NB4 (cell line): ENCODE data around the gene U2AF2.

Source experiments
- DNase-seq: peaks from one replicate; pipeline ENCODE4 v3.0.0; 2010; ENCODE audit warnings: low read depth
- H3K4me3 ChIP-seq: one replicate; pipeline ENCODE4 v1.5.1; 2011; ENCODE audit warnings: mild to moderate bottlenecking, low read depth, low read length, moderate library complexity
- CTCF ChIP-seq: IDR thresholded peaks from one replicate; pipeline ENCODE4 v1.5.1; 2012; ENCODE audit warnings: low read depth, low read length
- MAX ChIP-seq: IDR thresholded peaks from 2 replicates; pipeline ENCODE4 v1.6.1; 2011; ENCODE audit warnings: low read depth, low read length
- MYC ChIP-seq: IDR thresholded peaks from 2 replicates; pipeline ENCODE4 v1.6.1; 2011; ENCODE audit warnings: low read depth, low read length
- POLR2A ChIP-seq: IDR thresholded peaks from 2 replicates; pipeline ENCODE4 v1.6.1; 2011; ENCODE audit warnings: mild to moderate bottlenecking; ENCODE audit not compliant: insufficient read length; ENCODE audit errors: extremely low read depth

Gene U2AF2

GRCh38 chr19:55684946-55685681 is 30.3 kb downstream of the U2AF2 start:
- no peak overlapping the region for H3K4me3 ChIP-seq
- no peak for DNase-seq
- no peak for TF ChIP-seq POLR2A
- no peak for TF ChIP-seq CTCF
- TF ChIP-seq MAX: no peak
- no peak for TF ChIP-seq MYC

GRCh38 chr19:55685776-55686175 is 30.9 kb downstream of the U2AF2 start:
- TF ChIP-seq MAX: no peak
- no peak for TF ChIP-seq POLR2A
- TF ChIP-seq CTCF: no peak
- no peak for TF ChIP-seq MYC
- DNase-seq: no peak

GRCh38 chr19:55686311-55687050 is 31.6 kb downstream of the U2AF2 start:
- no peak for DNase-seq
- no peak for TF ChIP-seq CTCF
- TF ChIP-seq POLR2A: no peak
- TF ChIP-seq MYC: no peak
- no peak for TF ChIP-seq MAX
- H3K4me3 ChIP-seq: no peak overlapping the region

More at GRCh38 chr19:55685776-55686175, 30.9 kb downstream of the U2AF2 start:
- H3K4me3 ChIP-seq: no peak overlapping the region

- H3K4me3 ChIP-seq: no peak overlapping the region
- TF ChIP-seq MAX: no peak
- TF ChIP-seq POLR2A: no peak
- TF ChIP-seq MYC: no peak
- no peak for TF ChIP-seq CTCF
- no peak for DNase-seq
Measured at GRCh38 chr19:55687281-55688201, 32.7 kb downstream of the U2AF2 start.

GRCh38 chr19:55688422-55689218 is 33.8 kb downstream of the U2AF2 start:
- H3K4me3 ChIP-seq: no peak overlapping the region
- TF ChIP-seq MAX (no peak), MYC (no peak), POLR2A (no peak), CTCF (no peak)
- no peak for DNase-seq
